Measurements from ENCODE around the gene ETNK2.

The ETNK2 gene

GRCh38 chr1:204153667-204154066 is 1.8 kb upstream of the ETNK2 start:
- no peaks in the 10 kb centered on the region for H3K36me3 ChIP-seq (ENCODE audit: insufficient read depth, low read length)
- no peak overlapping the region for H3K9ac ChIP-seq (ENCODE audit: insufficient read length)
- DNase-seq (ENCODE audit: low read depth, low spot score), result no peak
- no peak for TF ChIP-seq FOXP2 (optimal IDR thresholded peaks at IDR 0.05; ENCODE audit: control extremely low read depth, extremely low read length, insufficient read depth)
- TF ChIP-seq POLR2AphosphoS5 (IDR thresholded peaks at IDR 0.05; ENCODE audit: borderline replicate concordance, low read depth, low read length), result no peak
- TF ChIP-seq EZH2 (IDR thresholded peaks at IDR 0.05), result no peak
- H3K9me3 ChIP-seq (ENCODE audit: low read depth, low read length), result no peaks in the 10 kb centered on the region
- no peak overlapping the region for H3K27ac ChIP-seq
- no peak overlapping the region for H3K4me3 ChIP-seq

DNA sequence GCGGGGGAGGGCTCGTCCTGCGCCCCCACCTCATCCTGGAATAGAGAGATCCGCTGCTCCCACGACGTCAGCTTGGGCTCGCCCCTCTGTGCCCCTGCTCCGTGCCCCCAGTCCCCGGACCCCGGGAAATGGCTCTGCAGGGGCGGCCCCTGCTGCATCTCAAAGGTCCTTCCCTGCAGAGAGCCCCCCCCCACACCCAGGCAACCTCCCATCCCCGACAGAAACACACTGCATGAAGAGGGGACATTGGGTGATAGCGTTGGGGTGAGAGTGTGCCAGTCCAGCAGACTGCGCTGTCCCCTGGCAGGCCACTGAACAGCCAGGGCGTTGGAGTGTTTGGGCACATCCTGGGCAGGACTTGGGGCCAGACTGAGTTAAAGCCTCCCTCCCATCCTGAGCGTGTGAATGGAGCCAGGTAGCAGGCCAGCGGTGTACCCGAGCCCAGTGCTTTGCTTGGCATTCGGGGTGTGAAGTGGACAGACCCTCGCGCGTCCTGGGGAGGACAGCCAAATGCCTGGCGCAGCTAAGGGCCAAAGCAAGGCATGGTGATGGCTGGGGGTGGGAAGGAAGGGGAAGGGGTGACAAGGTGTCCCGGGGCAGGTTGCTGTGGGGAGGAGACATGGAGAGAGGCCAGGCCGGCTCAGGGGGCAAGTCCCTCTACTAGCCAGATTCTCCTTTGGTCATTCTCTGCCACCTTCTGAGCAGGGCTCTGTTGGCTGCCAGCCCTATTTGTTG is 633 bp upstream of the ETNK2 start:
- peak overlapping the region; percentile 85 for H3K4me3 ChIP-seq
- peak overlapping the region; percentile 73 for H3K9ac ChIP-seq (ENCODE audit: insufficient read length)
- H3K27ac ChIP-seq, result no peak overlapping the region
- H3K9me3 ChIP-seq (ENCODE audit: low read depth, low read length), result no peaks in the 10 kb centered on the region
- DNase-seq (ENCODE audit: low read depth, low spot score), result no peak
- TF ChIP-seq POLR2AphosphoS5 (IDR thresholded peaks at IDR 0.05; ENCODE audit: borderline replicate concordance, low read depth, low read length) (no peak), EZH2 (IDR thresholded peaks at IDR 0.05) (no peak), FOXP2 (optimal IDR thresholded peaks at IDR 0.05; ENCODE audit: control extremely low read depth, extremely low read length, insufficient read depth) (no peak)
- no peaks in the 10 kb centered on the region for H3K36me3 ChIP-seq (ENCODE audit: insufficient read depth, low read length)

GRCh38 chr1:204150702-204151551 is 917 bp downstream of the ETNK2 start:
- Histone ChIP-seq H3K36me3 (ENCODE audit: insufficient read depth, low read length) (no peaks in the 10 kb centered on the region), H3K9me3 (ENCODE audit: low read depth, low read length) (no peaks in the 10 kb centered on the region), H3K27ac (no peak overlapping the region), H3K9ac (ENCODE audit: insufficient read length) (peak overlapping the region; percentile 68), H3K4me3 (peak overlapping the region; percentile 85)
- TF ChIP-seq EZH2 (IDR thresholded peaks at IDR 0.05), result no peak
- TF ChIP-seq POLR2AphosphoS5 (IDR thresholded peaks at IDR 0.05; ENCODE audit: borderline replicate concordance, low read depth, low read length), result no peak
- TF ChIP-seq FOXP2 (optimal IDR thresholded peaks at IDR 0.05; ENCODE audit: control extremely low read depth, extremely low read length, insufficient read depth), result no peak
- DNase-seq (ENCODE audit: low read depth, low spot score), result no peak

DNA sequence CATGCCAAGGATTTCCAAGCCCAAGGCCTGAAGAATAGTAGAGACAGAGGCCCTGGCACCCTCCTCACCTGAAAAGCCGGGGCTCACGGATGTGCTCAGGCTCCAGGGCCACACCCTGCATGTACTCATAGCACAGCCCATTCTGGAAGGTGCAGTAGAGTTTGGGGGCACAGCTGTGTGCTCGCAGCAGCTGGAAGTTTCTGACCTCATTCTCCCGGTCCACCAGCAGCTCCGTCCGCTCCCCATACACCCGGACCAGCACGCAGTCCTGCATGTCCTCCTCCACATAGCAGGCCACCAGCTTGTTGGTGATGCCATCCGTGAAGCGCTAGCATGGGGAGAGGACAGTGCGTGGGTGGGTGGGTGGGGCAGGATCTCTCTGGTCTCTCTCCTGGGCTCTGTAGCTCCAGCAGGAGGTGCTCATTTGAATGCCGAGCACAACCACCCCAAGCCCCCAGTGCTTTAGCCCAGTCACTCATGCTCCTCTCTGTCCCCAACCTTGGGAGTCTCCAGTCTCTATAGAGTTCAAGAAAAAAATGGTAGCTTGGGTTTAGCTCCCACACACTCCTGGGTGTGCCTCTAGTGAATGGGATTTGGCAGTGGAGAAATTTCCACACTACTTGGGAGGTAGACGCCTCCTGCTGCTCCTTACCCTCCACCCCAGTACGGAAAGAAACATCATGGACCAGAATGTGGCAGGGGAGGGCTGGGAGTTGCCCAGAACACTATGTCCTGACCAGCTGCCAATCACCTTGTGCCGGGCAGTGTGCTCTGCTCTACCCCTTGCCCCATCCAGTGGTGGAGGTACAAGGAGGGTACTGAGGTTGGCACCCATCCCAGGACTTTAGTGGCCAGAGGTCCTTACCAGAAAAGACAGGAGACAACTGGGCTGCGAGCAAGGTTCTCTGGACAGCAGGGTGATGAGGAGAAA is 1.9 kb downstream of the ETNK2 start:
- H3K9ac ChIP-seq (ENCODE audit: insufficient read length), result no peak overlapping the region
- H3K9me3 ChIP-seq (ENCODE audit: low read depth, low read length), result no peaks in the 10 kb centered on the region
- TF ChIP-seq FOXP2 (optimal IDR thresholded peaks at IDR 0.05; ENCODE audit: control extremely low read depth, extremely low read length, insufficient read depth) (no peak), EZH2 (IDR thresholded peaks at IDR 0.05) (no peak), POLR2AphosphoS5 (IDR thresholded peaks at IDR 0.05; ENCODE audit: borderline replicate concordance, low read depth, low read length) (no peak)
- no peak overlapping the region for H3K4me3 ChIP-seq
- no peak overlapping the region for H3K27ac ChIP-seq
- no peaks in the 10 kb centered on the region for H3K36me3 ChIP-seq (ENCODE audit: insufficient read depth, low read length)
- no peak for DNase-seq (ENCODE audit: low read depth, low spot score)

- Histone ChIP-seq H3K9me3 (ENCODE audit: low read depth, low read length) (no peaks in the 10 kb centered on the region), H3K4me3 (no peak overlapping the region), H3K36me3 (ENCODE audit: insufficient read depth, low read length) (no peaks in the 10 kb centered on the region), H3K9ac (ENCODE audit: insufficient read length) (no peak overlapping the region), H3K27ac (no peak overlapping the region)
- no peak for DNase-seq (ENCODE audit: low read depth, low spot score)
- TF ChIP-seq POLR2AphosphoS5 (IDR thresholded peaks at IDR 0.05; ENCODE audit: borderline replicate concordance, low read depth, low read length) (no peak), FOXP2 (optimal IDR thresholded peaks at IDR 0.05; ENCODE audit: control extremely low read depth, extremely low read length, insufficient read depth) (no peak), EZH2 (IDR thresholded peaks at IDR 0.05) (no peak)
Measured at GRCh38 chr1:204149107-204149506, 2.7 kb downstream of the ETNK2 start.

- DNase-seq (ENCODE audit: low read depth, low spot score), result no peak
- H3K36me3 ChIP-seq (ENCODE audit: insufficient read depth, low read length), result no peaks in the 10 kb centered on the region
- H3K27ac ChIP-seq, result no peak overlapping the region
- H3K9me3 ChIP-seq (ENCODE audit: low read depth, low read length), result no peaks in the 10 kb centered on the region
- H3K9ac ChIP-seq (ENCODE audit: insufficient read length), result no peak overlapping the region
- no peak for TF ChIP-seq FOXP2 (optimal IDR thresholded peaks at IDR 0.05; ENCODE audit: control extremely low read depth, extremely low read length, insufficient read depth)
- H3K4me3 ChIP-seq, result no peak overlapping the region
Measured at GRCh38 chr1:204147406-204148383, 4.1 kb downstream of the ETNK2 start.

DNA sequence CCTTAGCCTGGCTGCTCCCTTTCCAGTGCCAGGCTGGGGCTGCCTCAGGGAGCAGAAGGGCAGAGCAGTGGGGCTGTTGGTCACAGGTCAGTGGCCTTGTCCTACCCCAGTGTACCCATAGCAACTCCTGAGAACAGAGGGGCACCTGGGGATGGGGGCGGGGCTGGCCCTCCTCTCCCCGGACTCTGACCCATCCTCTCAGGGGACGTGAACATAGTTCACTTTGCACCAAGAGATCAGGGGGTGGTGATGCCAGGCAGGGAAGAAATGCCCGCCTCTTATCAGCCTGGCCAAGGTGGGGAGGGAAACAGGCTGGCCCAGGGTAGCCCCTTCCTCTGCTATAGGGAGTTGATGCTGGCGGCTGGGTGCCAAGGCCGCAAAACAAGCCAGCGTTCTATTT is 4.9 kb downstream of the ETNK2 start:
- H3K36me3 ChIP-seq (ENCODE audit: insufficient read depth, low read length), result no peaks in the 10 kb centered on the region
- TF ChIP-seq FOXP2 (optimal IDR thresholded peaks at IDR 0.05; ENCODE audit: control extremely low read depth, extremely low read length, insufficient read depth) (no peak), EZH2 (IDR thresholded peaks at IDR 0.05) (no peak), POLR2AphosphoS5 (IDR thresholded peaks at IDR 0.05; ENCODE audit: borderline replicate concordance, low read depth, low read length) (no peak)
- H3K27ac ChIP-seq, result no peak overlapping the region
- no peak overlapping the region for H3K4me3 ChIP-seq
- no peak overlapping the region for H3K9ac ChIP-seq (ENCODE audit: insufficient read length)
- no peak for DNase-seq (ENCODE audit: low read depth, low spot score)
- H3K9me3 ChIP-seq (ENCODE audit: low read depth, low read length), result no peaks in the 10 kb centered on the region
